HFFc6 (cell line): ENCODE results near the gene INTS12. TPM values are rescaled to one million over a fixed set of nuclear protein-coding genes. Genes with fewer than 3 reads are reported as not detected.
A peak's percentile ranks its signal among the peaks of the same experiment; 100 is the strongest.
"Not testable (repeated sequence)": the region's sequence is repeated elsewhere in the genome, so short reads cannot be mapped to it uniquely, and the experiment has no call there.

Source experiments
- DNase-seq: peaks from one replicate; pipeline ENCODE4 v3.0.0-alpha.2; 2018
- H3K27ac Mint-ChIP-seq: 2 replicates; pipeline ENCODE4 v1.8.0; 2020; ENCODE audit warnings: mild to moderate bottlenecking, mixed read lengths
- H3K27me3 Mint-ChIP-seq: 2 replicates; pipeline ENCODE4 v1.8.0; 2021; ENCODE audit warnings: mild to moderate bottlenecking, moderate library complexity, mixed read lengths; ENCODE audit not compliant: insufficient read depth
- H3K36me3 Mint-ChIP-seq: 2 replicates; pipeline ENCODE4 v1.8.0; 2021; ENCODE audit warnings: low read depth, mixed read lengths
- H3K4me1 Mint-ChIP-seq: 2 replicates; pipeline ENCODE4 v1.8.0; 2020; ENCODE audit warnings: low read depth, mixed read lengths
- H3K4me3 Mint-ChIP-seq: 2 replicates; pipeline ENCODE4 v1.8.0; 2020; ENCODE audit warnings: mild to moderate bottlenecking, moderate library complexity, mixed read lengths
- H3K9me3 Mint-ChIP-seq: 2 replicates; pipeline ENCODE4 v1.8.0; 2020; ENCODE audit warnings: mild to moderate bottlenecking, mixed read lengths
- CTCF ChIP-seq: fragments of 200-600 bp; sonication (generic); IDR thresholded peaks from 2 replicates; pipeline ENCODE4 v1.5.0; 2021; ENCODE audit warnings: antibody characterized with exemption, mild to moderate bottlenecking
- total RNA-seq, 6 experiments: library from RNA; stranded (reverse); fragmentation: NEBNext Ultra II Directional; extraction: Animal tissue kit (Norgen Biotek cat#: 25700); gene quantifications; 2 replicates in 1 of 6; 3 replicates in 5 of 6; pipeline ENCODE4 v1.2.3, GENCODE V29; 2021

INTS12 gene
- total RNA-seq, 6 experiments from 2014 or later = 22.1 to 25.1 (median 23.4) TPM

GRCh38 chr4:105741548-105741947 lies 33.1 kb upstream of the INTS12 start:
- no peak overlapping the region for H3K27ac Mint-ChIP-seq
- H3K9me3 Mint-ChIP-seq = peaks cover 20% of the 10 kb centered on the region
- no peak for TF ChIP-seq CTCF
- DNase-seq = no peak
- no peaks in the 10 kb centered on the region for H3K4me1 Mint-ChIP-seq
- H3K4me3 Mint-ChIP-seq = no peak overlapping the region
- no peaks in the 10 kb centered on the region; the same call in 1 of the 2 replicates for H3K27me3 Mint-ChIP-seq
- H3K36me3 Mint-ChIP-seq = peaks cover 32% of the 10 kb centered on the region

- not testable (repeated sequence) for H3K4me3 Mint-ChIP-seq, H3K4me1 Mint-ChIP-seq, H3K27me3 Mint-ChIP-seq, H3K27ac Mint-ChIP-seq, DNase-seq
- H3K36me3 Mint-ChIP-seq = peaks cover 81% of the 10 kb centered on the region
- H3K9me3 Mint-ChIP-seq = peaks cover 45% of the 10 kb centered on the region
Observed at GRCh38 chr4:105735217-105735616, 26.7 kb upstream of the INTS12 start.

GRCh38 chr4:105729895-105730294 lies 21.4 kb upstream of the INTS12 start:
- DNase-seq, H3K27ac Mint-ChIP-seq, H3K4me1 Mint-ChIP-seq, H3K27me3 Mint-ChIP-seq, H3K4me3 Mint-ChIP-seq: not testable (repeated sequence)
- peaks cover 29% of the 10 kb centered on the region for H3K9me3 Mint-ChIP-seq
- H3K36me3 Mint-ChIP-seq = peaks cover 55% of the 10 kb centered on the region

GRCh38 chr4:105725623-105726022 lies 17.1 kb upstream of the INTS12 start:
- DNase-seq = no peak
- Mint-ChIP-seq H3K4me1 (no peaks in the 10 kb centered on the region), H3K9me3 (peaks cover 12% of the 10 kb centered on the region), H3K27me3 (no peaks in the 10 kb centered on the region), H3K27ac (no peak overlapping the region), H3K4me3 (no peak overlapping the region), H3K36me3 (peaks cover 19% of the 10 kb centered on the region)
- no peak for TF ChIP-seq CTCF

- no peak overlapping the region for H3K27ac Mint-ChIP-seq
- no peaks in the 10 kb centered on the region for H3K36me3 Mint-ChIP-seq
- H3K4me1 Mint-ChIP-seq = peaks cover 7% of the 10 kb centered on the region
- no peak overlapping the region for H3K4me3 Mint-ChIP-seq
- no peak for DNase-seq
- TF ChIP-seq CTCF = no peak
- no peaks in the 10 kb centered on the region for H3K9me3 Mint-ChIP-seq
- no peaks in the 10 kb centered on the region for H3K27me3 Mint-ChIP-seq
Observed at GRCh38 chr4:105719204-105719603, 10.7 kb upstream of the INTS12 start.

GRCh38 chr4:105715692-105716278 lies 7.3 kb upstream of the INTS12 start:
- Mint-ChIP-seq H3K9me3 (no peaks in the 10 kb centered on the region), H3K36me3 (no peaks in the 10 kb centered on the region), H3K4me3 (no peak overlapping the region), H3K4me1 (peaks cover 30% of the 10 kb centered on the region), H3K27ac (no peak overlapping the region), H3K27me3 (no peaks in the 10 kb centered on the region)
- peak; percentile 73; the same call in 1 of the 2 replicates for TF ChIP-seq CTCF
- peak; percentile 23 for DNase-seq

- no peaks in the 10 kb centered on the region for H3K36me3 Mint-ChIP-seq
Observed at GRCh38 chr4:105714932-105715331, 6.4 kb upstream of the INTS12 start.

More at GRCh38 chr4:105714932-105715331, 6.4 kb upstream of the INTS12 start:
- Mint-ChIP-seq H3K4me1 (peaks cover 34% of the 10 kb centered on the region), H3K27me3 (no peaks in the 10 kb centered on the region), H3K27ac (no peak overlapping the region), H3K4me3 (no peak overlapping the region), H3K9me3 (no peaks in the 10 kb centered on the region)
- DNase-seq = no peak
- TF ChIP-seq CTCF = no peak
